GM12878 (cell line): ENCODE measurements around the gene TSHZ2. TPM values are rescaled to one million over a fixed set of nuclear protein-coding genes. Genes with fewer than 3 reads are reported as not detected.

ENCODE experiments used
- ATAC-seq: fragments of 200-7000 bp; cut with Tn5 transposase; 3 replicates; pipeline ENCODE4 v1.9.1; 2020; ENCODE audit warnings: mild to moderate bottlenecking, moderate library complexity
- BruUV-seq: library from RNA; stranded (reverse); fragments of 400-500 nt; replicated peaks from 2 replicates; lab custom pipeline; 2021; lab: Mats Ljungman, UMichigan
- CTCF ChIA-PET: fragments of 300-600 bp; sonication (Branson Sonifier 250); formaldehyde crosslinking; extraction: SDS; loops from one replicate; lab custom pipeline; 2021; ENCODE audit warnings: inconsistent platforms; lab: Yijun Ruan, JAX
- POLR2A ChIA-PET: fragments of 350-600 bp; formaldehyde crosslinking; extraction: SDS; loops from one replicate; lab custom pipeline; 2021; ENCODE audit warnings: inconsistent platforms; lab: Charles Lee
- RAD21 ChIA-PET: fragments of 300-600 bp; sonication (Branson Sonifier 250); formaldehyde crosslinking; loops from one replicate; lab custom pipeline; 2023; ENCODE audit warnings: antibody characterized with exemption; ENCODE audit not compliant: unreplicated experiment; lab: Charles Lee
- SMC1A ChIA-PET: fragments of 300-600 bp; sonication (Branson Sonifier 250); formaldehyde crosslinking; loops from one replicate; lab custom pipeline; 2023; ENCODE audit not compliant: unreplicated experiment, uncharacterized antibody; lab: Charles Lee
- DNase-seq: peaks from one replicate; pipeline ENCODE4 v3.0.0-alpha.2; 2011; ENCODE audit warnings: low read depth, low spot score
- FAIRE-seq: peaks from 3 replicates; lab custom pipeline; 2011; peaks lifted over from hg19 to GRCh38; lab: Jason Lieb, UNC
- H2AFZ ChIP-seq: 2 replicates; pipeline ENCODE4 v1.6.0; 2011; ENCODE audit warnings: low read depth, low read length, control low read depth; ENCODE audit not compliant: control insufficient read depth
- H3K27ac ChIP-seq: 2 replicates; pipeline ENCODE4 v1.5.1; 2011; ENCODE audit warnings: control low read depth; ENCODE audit not compliant: control insufficient read depth, insufficient read depth
- H3K27me3 ChIP-seq, 2 experiments: replicated peaks in 1 of 2; 2 replicates each; pipeline versions ENCODE4 v1.6.0 to v1.6.1; 2011; ENCODE audit warnings: low read length in 1 of 2; ENCODE audit not compliant: control insufficient read depth in 2 of 2, insufficient read depth in 2 of 2
- H3K36me3 ChIP-seq, 2 experiments: 2 replicates each; pipeline ENCODE4 v1.5.1; 2011; ENCODE audit warnings: low read length in 1 of 2; ENCODE audit not compliant: control insufficient read depth in 2 of 2, insufficient read depth in 2 of 2
- H3K4me1 ChIP-seq: 2 replicates; pipeline ENCODE4 v1.6.1; 2011; ENCODE audit warnings: mild to moderate bottlenecking, low read length, moderate library complexity, mixed read lengths; ENCODE audit not compliant: control insufficient read depth, insufficient read depth
- H3K4me2 ChIP-seq: 2 replicates; pipeline ENCODE4 v1.6.0; 2011; ENCODE audit warnings: control low read depth; ENCODE audit not compliant: control insufficient read depth, insufficient read depth
- H3K4me3 ChIP-seq: fragments of 200-600 bp; sonication (generic); 2 replicates; pipeline ENCODE4 v1.5.1; 2016
- H3K79me2 ChIP-seq: 2 replicates; pipeline ENCODE4 v1.6.0; 2011; ENCODE audit warnings: low read length; ENCODE audit not compliant: control insufficient read depth, insufficient read depth
- H3K9ac ChIP-seq: 2 replicates; pipeline ENCODE4 v1.8.0; 2011; ENCODE audit warnings: low read length, control low read depth, mixed read lengths; ENCODE audit not compliant: control insufficient read depth, insufficient read depth
- H3K9me3 ChIP-seq: replicated peaks from 3 replicates; pipeline ENCODE4 v1.5.1; 2011; ENCODE audit warnings: mild to moderate bottlenecking, low read length; ENCODE audit not compliant: control insufficient read depth, insufficient read depth
- H4K20me1 ChIP-seq: 2 replicates; pipeline ENCODE4 v1.6.0; 2011; ENCODE audit not compliant: control insufficient read depth, insufficient read depth
- CREB1 ChIP-seq: IDR thresholded peaks from 2 replicates; pipeline ENCODE4 v1.6.1; 2012; ENCODE audit warnings: low read depth, mild to moderate bottlenecking, inconsistent platforms
- IRF4 ChIP-seq: IDR thresholded peaks from 2 replicates; pipeline ENCODE4 v1.6.1; 2011; ENCODE audit warnings: low read depth, low read length
- MYC ChIP-seq: IDR thresholded peaks from 2 replicates; pipeline ENCODE4 v1.6.1; 2011; ENCODE audit warnings: mild to moderate bottlenecking, low read length, moderate library complexity, inconsistent platforms; ENCODE audit not compliant: insufficient read depth, insufficient replicate concordance, insufficient read length, severe bottlenecking
- POU2F2 ChIP-seq: IDR thresholded peaks from 3 replicates; pipeline ENCODE4 v1.6.1; 2011; ENCODE audit warnings: low read depth, mild to moderate bottlenecking, low read length, borderline replicate concordance
- REST ChIP-seq: IDR thresholded peaks from 2 replicates; pipeline ENCODE4 v1.6.1; 2012; ENCODE audit warnings: mild to moderate bottlenecking, low read depth, low read length
- RUNX3 ChIP-seq: IDR thresholded peaks from 2 replicates; pipeline ENCODE4 v1.6.1; 2012; ENCODE audit warnings: low read length, inconsistent platforms
- ZBTB4 ChIP-seq: fragments of 450-650 bp; formaldehyde crosslinking; IDR thresholded peaks from 2 replicates; pipeline ENCODE4 v1.4.0; 2022; ENCODE audit warnings: mild to moderate bottlenecking, moderate library complexity
- WGBS: methylation state at CpG from one replicate; pipeline ENCODE4 v1.1.6; 2016; ENCODE audit warnings: low lambda C conversion rate; ENCODE audit not compliant: insufficient replicate concordance, insufficient coverage; ENCODE audit errors: missing lambda C conversion rate; 5-methylcytosine and 5-hydroxymethylcytosine counted together
- in situ Hi-C: fragments of 300-500 bp; cut with MboI; formaldehyde crosslinking; loops from 9 replicates; pipeline ENCODE4 v1.14.3; 2018; ENCODE audit warnings: mixed read lengths
- intact Hi-C: fragments of 100-400 bp; cut with micrococcal nuclease; formaldehyde crosslinking; loops from one replicate; pipeline ENCODE4 v1.14.2; 2022; ENCODE audit not compliant: unreplicated experiment
- polyA plus RNA-seq, 11 experiments: library from polyadenylated mRNA; depleted of rRNA in 4 of 11; unstranded in 6 of 11; stranded (reverse) in 5 of 11; fragments of >200 nt; fragmentation: Nextera tagmentation in 4 of 11; fragmentation: Illumina TruSeq in 1 of 11; extraction: Ambion mirVana in 4 of 11; extraction: Trizol in 1 of 11; gene quantifications; 1 replicate in 1 of 11; 2 replicates in 10 of 11; pipeline versions ENCODE4 v1.2.1 to v1.2.3, GENCODE V29; 2011 to 2016; ENCODE audit warnings: inconsistent platforms in 2 of 11, missing spikeins in 2 of 11, low read depth in 1 of 11
- total RNA-seq, 4 experiments: library from RNA; depleted of rRNA in 3 of 4; stranded (reverse); fragments of >200 nt in 3 of 4; fragmentation: Illumina TruSeq in 1 of 4; extraction: Trizol in 1 of 4; gene quantifications; 2 replicates each; pipeline versions ENCODE4 v1.2.1 to v1.2.3, GENCODE V29; 2013 to 2021

TSHZ2 gene
- total and polyA plus RNA-seq, 10 of the 15 experiments (the other 5 are each of a cell fraction or from before 2014, with no cell fraction given) = 0.01 to 0.86 (median 0.13) TPM; not detected in 2

GRCh38 chr20:53047203-53047602 is 75.0 kb downstream of the TSHZ2 start:
- ATAC-seq (no peak), DNase-seq (no peak), FAIRE-seq (no peak)
- CTCF ChIA-PET = no interaction called here
- intact Hi-C loops = no loop called here
- Histone ChIP-seq H3K4me3 (no peak overlapping the region), H3K9me3 (no peaks in the 10 kb centered on the region), H2AFZ (no peak overlapping the region), H3K79me2 (no peaks in the 10 kb centered on the region), H3K27ac (no peak overlapping the region), H3K27me3 (no peaks in the 10 kb centered on the region), H3K4me2 (no peak overlapping the region), H4K20me1 (no peaks in the 10 kb centered on the region), H3K9ac (no peak overlapping the region), H3K36me3 (no peaks in the 10 kb centered on the region), H3K4me1 (no peaks in the 10 kb centered on the region)
- POLR2A ChIA-PET = no interaction called here
- RAD21 ChIA-PET = no interaction called here
- SMC1A ChIA-PET = interaction anchor here (1.1 to 1.8 kb wide), 3 partner anchors 14 to 72 kb away, joined by 3 to 5 read pairs (median 3); no protein-coding TSS in a partner anchor
- TF ChIP-seq REST (no peak), RUNX3 (no peak), CREB1 (no peak), IRF4 (no peak), POU2F2 (no peak), ZBTB4 (CRISPR knock-in tag) (no peak), MYC (no peak)
- in situ Hi-C loops = no loop called here
- WGBS = 90% methylated on average over 2 of the region's 2 CpGs
- BruUV-seq = no TSS peak
